Measurements from ENCODE around the gene MEIOSIN. TPM values are rescaled to one million over a fixed set of nuclear protein-coding genes. Genes with fewer than 3 reads are reported as not detected.

Gene MEIOSIN
- polyA plus RNA-seq, 1 of the 3 experiments (the other 2 are of a cell fraction), result 0.03 TPM

GRCh38 chr19:45692187-45693105 is 40.8 kb upstream of the MEIOSIN start, which contains the start of gene QPCTL:
Gene QPCTL (plus strand): TSS chr19:45692666. CDS start chr19:45692704, 38 bp downstream.
- TF ChIP-seq CHD2 (IDR thresholded peaks at IDR 0.05; ENCODE audit: low read length, partially characterized antibody) (peak; percentile 37), IRF3 (IDR thresholded peaks at IDR 0.05; ENCODE audit: low read depth, low read length) (no peak; the same call in 1 of the 2 replicates), MXI1 (IDR thresholded peaks at IDR 0.05; ENCODE audit: low read depth, low read length) (peak; percentile 96), GATA2 (CRISPR knock-in tag; IDR thresholded peaks at IDR 0.05) (peak; percentile 67), RFX5 (IDR thresholded peaks at IDR 0.05; ENCODE audit: low read length) (peak; percentile 83), YY1 (IDR thresholded peaks at IDR 0.05; ENCODE audit: low read depth) (peak; percentile 27; the same call in 1 of the 2 replicates), POLR2AphosphoS5 (IDR thresholded peaks at IDR 0.05; ENCODE audit: low read depth, low read length) (peak; percentile 70), FOSL2 (IDR thresholded peaks at IDR 0.05; ENCODE audit: borderline replicate concordance, low read depth) (no peak), RCOR1 (IDR thresholded peaks at IDR 0.05; ENCODE audit: low read length) (peak; percentile 13; the same call in 1 of the 2 replicates), TAF1 (IDR thresholded peaks at IDR 0.05; ENCODE audit: borderline replicate concordance, low read depth, low read length) (peak; percentile 14; the same call in 1 of the 2 replicates), NRF1 (IDR thresholded peaks at IDR 0.05; ENCODE audit: low read depth, low read length) (peak; percentile 52)
- TF ChIP-seq, protein P1, sequence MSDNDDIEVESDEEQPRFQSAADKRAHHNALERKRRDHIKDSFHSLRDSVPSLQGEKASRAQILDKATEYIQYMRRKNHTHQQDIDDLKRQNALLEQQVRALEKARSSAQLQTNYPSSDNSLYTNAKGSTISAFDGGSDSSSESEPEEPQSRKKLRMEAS (IDR thresholded peaks at IDR 0.05; ENCODE audit: low read depth), result peak; percentile 43; the same call in 1 of the 2 replicates
- TF ChIP-seq, protein P2, sequence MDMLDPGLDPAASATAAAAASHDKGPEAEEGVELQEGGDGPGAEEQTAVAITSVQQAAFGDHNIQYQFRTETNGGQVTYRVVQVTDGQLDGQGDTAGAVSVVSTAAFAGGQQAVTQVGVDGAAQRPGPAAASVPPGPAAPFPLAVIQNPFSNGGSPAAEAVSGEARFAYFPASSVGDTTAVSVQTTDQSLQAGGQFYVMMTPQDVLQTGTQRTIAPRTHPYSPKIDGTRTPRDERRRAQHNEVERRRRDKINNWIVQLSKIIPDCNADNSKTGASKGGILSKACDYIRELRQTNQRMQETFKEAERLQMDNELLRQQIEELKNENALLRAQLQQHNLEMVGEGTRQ (IDR thresholded peaks at IDR 0.05; ENCODE audit: borderline replicate concordance, low read depth, low read length), result no peak
- peaks cover 39% of the 10 kb centered on the region for H3K79me2 ChIP-seq (ENCODE audit: insufficient read depth)
- POLR2A ChIA-PET, result interaction anchor here (0.6 to 2.1 kb wide), 14 partner anchors 12 to 320 kb away, joined by 3 to 16 read pairs (median 5); partner anchors contain the start of genes FBXO46 and SIX5

More at GRCh38 chr19:45692187-45693105, 40.8 kb upstream of the MEIOSIN start, which contains the start of gene QPCTL:
- DNase-seq, result peak; percentile 92
- H3K4me1 ChIP-seq (ENCODE audit: control insufficient read depth in 1 of 2, insufficient read depth in 2 of 2, low read depth in 1 of 2, low read length in 1 of 2), result peaks cover 0 to 6% of the 10 kb centered on the region in 2 experiments; a peak in 1 of 4 replicates
- peaks cover 6 to 17% of the 10 kb centered on the region in 2 experiments for H3K36me3 ChIP-seq (replicated peaks in 1 of 2; ENCODE audit: control insufficient read depth in 1 of 2, insufficient read depth in 2 of 2, low read length in 1 of 2)
- H4K20me1 ChIP-seq (ENCODE audit: insufficient read depth), result 0 out of 2 replicates have a peak, but pooled peaks cover 4% of the 10 kb centered on the region
- CTCF ChIA-PET, result interaction anchor here (0.7 to 6.8 kb wide), 32 partner anchors 10 to 1209 kb away, joined by 3 to 106 read pairs (median 4); partner anchors contain the start of genes DMPK, DMWD, FBXO46 and SIX5
- peaks cover 11% of the 10 kb centered on the region for H3F3A ChIP-seq (replicated peaks; ENCODE audit: insufficient read depth)
- peak within 1 kb of the TSS; percentile 86 for H2AFZ ChIP-seq (ENCODE audit: low read depth)
- peak within 1 kb of the TSS; percentile 71 to 91 for H3K4me3 ChIP-seq (ENCODE audit: low read depth in 2 of 2, low read length in 1 of 2)
- peak within 1 kb of the TSS; percentile 86 to 87 for H3K27ac ChIP-seq (ENCODE audit: low read depth in 2 of 2, low read length in 1 of 2)
- H3K27me3 ChIP-seq (ENCODE audit: insufficient read depth), result no peaks in the 10 kb centered on the region
- 1% methylated on average over 40 of the region's 70 CpGs for WGBS (ENCODE audit: low lambda C conversion rate)
- no peaks in the 10 kb centered on the region for H3K9me3 ChIP-seq
- H3K9me2 ChIP-seq, result no peaks in the 10 kb centered on the region
- peak within 1 kb of the TSS; percentile 82 for H3K9ac ChIP-seq
- peak within 1 kb of the TSS; percentile 88 for H3K4me2 ChIP-seq

All from SK-N-SH (cell line).